ENCODE measurements around the gene MARCHF10. TPM values are rescaled to one million over a fixed set of nuclear protein-coding genes. Genes with fewer than 3 reads are reported as not detected.

MARCHF10 gene
- polyA plus RNA-seq, 1 donor from 2014 or later, result 0.27 TPM

GRCh38 chr17:62821189-62822079 lies 13.3 kb upstream of the MARCHF10 start:
- Histone ChIP-seq H2AFZ (ENCODE audit: low read depth, low read length) (no peak overlapping the region), H3K27ac (ENCODE audit: low read length) (no peak overlapping the region)

More at GRCh38 chr17:62821189-62822079, 13.3 kb upstream of the MARCHF10 start:
- Histone ChIP-seq H3K27me3 (ENCODE audit: insufficient read depth, low read depth, low read length) (no peaks in the 10 kb centered on the region), H3K36me3 (ENCODE audit: insufficient read depth, low read length) (no peaks in the 10 kb centered on the region), H3K9me3 (ENCODE audit: low read length) (no peaks in the 10 kb centered on the region), H3F3A (ENCODE audit: insufficient read depth, low read length, poor library complexity, severe bottlenecking) (no peaks in the 10 kb centered on the region), H3K4me2 (ENCODE audit: low read length) (no peak overlapping the region), H3K79me2 (replicated peaks; ENCODE audit: insufficient read depth, low read length) (no peaks in the 10 kb centered on the region), H3K9ac (ENCODE audit: low read length) (no peak overlapping the region), H3K9me2 (ENCODE audit: insufficient read depth, low read length) (no peaks in the 10 kb centered on the region), H4K20me1 (ENCODE audit: insufficient read depth) (no peaks in the 10 kb centered on the region), H3K4me3 (ENCODE audit: low read length) (no peak overlapping the region)
- TF ChIP-seq CTCF (IDR thresholded peaks at IDR 0.05; ENCODE audit: poor library complexity, severe bottlenecking) (no peak), REST (IDR thresholded peaks at IDR 0.05; ENCODE audit: borderline replicate concordance) (no peak), RAD21 (conservative IDR thresholded peaks at IDR 0.05) (no peak), EP300 (conservative IDR thresholded peaks at IDR 0.05; ENCODE audit: poor library complexity, severe bottlenecking) (no peak), TAF1 (IDR thresholded peaks at IDR 0.05; ENCODE audit: low read depth) (no peak), MXI1 (conservative IDR thresholded peaks at IDR 0.05; ENCODE audit: poor library complexity, severe bottlenecking) (no peak), POLR2AphosphoS5 (IDR thresholded peaks at IDR 0.05) (no peak), SMC3 (conservative IDR thresholded peaks at IDR 0.05; ENCODE audit: poor library complexity) (no peak), EZH2 (IDR thresholded peaks at IDR 0.05; ENCODE audit: borderline replicate concordance, insufficient read depth, low read length, poor library complexity, severe bottlenecking) (no peak)

Data from neural cell (in vitro differentiated cells).